Thyroid gland (tissue), 4 donors: ENCODE results near the gene ZNF593OS.

Source experiments
- POLR2A ChIP-seq, 2 donors: fragments of 450-650 bp; IDR thresholded peaks; one replicate each; pipeline ENCODE4 v1.6.1; 2017; ENCODE audit warnings: antibody characterized with exemption in 2 of 2, mild to moderate bottlenecking in 2 of 2, moderate library complexity in 1 of 2
- TF ChIP-seq, protein P1 (sequence below), 6 experiments: fragments of 200-600 bp in 3 of 6; fragments of 450-650 bp in 3 of 6; sonication (generic) in 3 of 6; IDR thresholded peaks; one replicate each; pipeline ENCODE4 v1.5.1; 2016 to 2019; ENCODE audit warnings: antibody characterized with exemption in 6 of 6, mild to moderate bottlenecking in 2 of 6, inconsistent platforms in 1 of 6, moderate library complexity in 1 of 6

- TF ChIP-seq, protein P1, sequence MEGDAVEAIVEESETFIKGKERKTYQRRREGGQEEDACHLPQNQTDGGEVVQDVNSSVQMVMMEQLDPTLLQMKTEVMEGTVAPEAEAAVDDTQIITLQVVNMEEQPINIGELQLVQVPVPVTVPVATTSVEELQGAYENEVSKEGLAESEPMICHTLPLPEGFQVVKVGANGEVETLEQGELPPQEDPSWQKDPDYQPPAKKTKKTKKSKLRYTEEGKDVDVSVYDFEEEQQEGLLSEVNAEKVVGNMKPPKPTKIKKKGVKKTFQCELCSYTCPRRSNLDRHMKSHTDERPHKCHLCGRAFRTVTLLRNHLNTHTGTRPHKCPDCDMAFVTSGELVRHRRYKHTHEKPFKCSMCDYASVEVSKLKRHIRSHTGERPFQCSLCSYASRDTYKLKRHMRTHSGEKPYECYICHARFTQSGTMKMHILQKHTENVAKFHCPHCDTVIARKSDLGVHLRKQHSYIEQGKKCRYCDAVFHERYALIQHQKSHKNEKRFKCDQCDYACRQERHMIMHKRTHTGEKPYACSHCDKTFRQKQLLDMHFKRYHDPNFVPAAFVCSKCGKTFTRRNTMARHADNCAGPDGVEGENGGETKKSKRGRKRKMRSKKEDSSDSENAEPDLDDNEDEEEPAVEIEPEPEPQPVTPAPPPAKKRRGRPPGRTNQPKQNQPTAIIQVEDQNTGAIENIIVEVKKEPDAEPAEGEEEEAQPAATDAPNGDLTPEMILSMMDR (IDR thresholded peaks at IDR 0.05), result no peak
- no peak for TF ChIP-seq POLR2A (IDR thresholded peaks at IDR 0.05)
Measured at GRCh38 chr1:26166719-26167281, 4.8 kb downstream of the ZNF593OS start.
